ENCODE data around the gene LMO3. TPM values are rescaled to one million over a fixed set of nuclear protein-coding genes. Genes with fewer than 3 reads are reported as not detected.

Gene LMO3
- total and polyA plus RNA-seq, 3 donors from 2014 or later = 1.8 to 2.3 (median 2.0) TPM

DNA sequence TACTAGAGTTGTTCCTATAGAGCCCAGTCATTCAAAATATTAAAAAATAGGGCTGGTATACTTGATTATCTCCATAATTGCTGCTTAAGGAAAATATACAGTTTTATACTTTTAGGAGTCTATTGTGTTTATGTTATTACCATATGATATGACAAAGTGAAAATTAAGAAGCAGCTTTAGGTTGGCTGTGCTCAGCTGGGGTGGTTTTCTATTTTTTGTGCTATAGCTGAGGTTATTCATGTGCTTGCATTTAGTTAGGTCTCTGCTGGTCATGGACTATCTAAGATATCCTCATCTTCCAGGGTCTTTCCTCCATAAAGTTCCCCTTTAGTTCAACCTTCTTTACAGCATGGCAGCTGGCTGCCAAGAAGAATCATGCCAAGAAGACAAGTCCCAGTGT is 13.6 kb upstream of the LMO3 start:
- Histone ChIP-seq H3K4me1 (no peaks in the 10 kb centered on the region), H3K9me3 (no peaks in the 10 kb centered on the region), H3K27ac (no peak overlapping the region), H3K4me3 (no peak overlapping the region), H3K27me3 (no peaks in the 10 kb centered on the region), H3K36me3 (ENCODE audit: low read depth, missing control alignments) (no peaks in the 10 kb centered on the region)
- intact Hi-C loops (cut with DNase I; ENCODE audit: low total_unique reads) = no loop called here
- no peak for DNase-seq
- TF ChIP-seq, protein P1, sequence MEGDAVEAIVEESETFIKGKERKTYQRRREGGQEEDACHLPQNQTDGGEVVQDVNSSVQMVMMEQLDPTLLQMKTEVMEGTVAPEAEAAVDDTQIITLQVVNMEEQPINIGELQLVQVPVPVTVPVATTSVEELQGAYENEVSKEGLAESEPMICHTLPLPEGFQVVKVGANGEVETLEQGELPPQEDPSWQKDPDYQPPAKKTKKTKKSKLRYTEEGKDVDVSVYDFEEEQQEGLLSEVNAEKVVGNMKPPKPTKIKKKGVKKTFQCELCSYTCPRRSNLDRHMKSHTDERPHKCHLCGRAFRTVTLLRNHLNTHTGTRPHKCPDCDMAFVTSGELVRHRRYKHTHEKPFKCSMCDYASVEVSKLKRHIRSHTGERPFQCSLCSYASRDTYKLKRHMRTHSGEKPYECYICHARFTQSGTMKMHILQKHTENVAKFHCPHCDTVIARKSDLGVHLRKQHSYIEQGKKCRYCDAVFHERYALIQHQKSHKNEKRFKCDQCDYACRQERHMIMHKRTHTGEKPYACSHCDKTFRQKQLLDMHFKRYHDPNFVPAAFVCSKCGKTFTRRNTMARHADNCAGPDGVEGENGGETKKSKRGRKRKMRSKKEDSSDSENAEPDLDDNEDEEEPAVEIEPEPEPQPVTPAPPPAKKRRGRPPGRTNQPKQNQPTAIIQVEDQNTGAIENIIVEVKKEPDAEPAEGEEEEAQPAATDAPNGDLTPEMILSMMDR (IDR thresholded peaks at IDR 0.05) = no peak
- no peak for TF ChIP-seq POLR2A (IDR thresholded peaks at IDR 0.05)

DNA sequence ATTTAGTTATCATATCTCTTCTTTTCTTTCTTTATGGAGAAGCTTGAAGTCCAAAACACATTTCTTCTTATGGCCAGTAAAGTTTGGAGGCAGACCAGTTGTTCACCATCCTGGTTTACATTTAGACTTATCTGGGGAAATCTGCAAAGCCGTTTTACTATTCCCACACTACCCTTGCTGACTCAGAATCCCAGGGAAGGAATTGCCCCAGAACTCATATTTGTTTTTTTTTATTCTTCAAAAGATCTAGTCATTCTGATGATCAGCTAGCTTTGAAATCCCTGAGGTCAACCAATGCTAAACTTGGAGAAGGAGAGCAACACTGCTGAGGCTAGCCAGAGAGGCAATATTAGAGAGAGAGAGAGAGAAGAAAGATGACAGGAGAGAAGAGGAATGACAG is 12.3 kb upstream of the LMO3 start:
- Histone ChIP-seq H3K4me1 (no peaks in the 10 kb centered on the region), H3K9me3 (no peaks in the 10 kb centered on the region), H3K27ac (no peak overlapping the region), H3K4me3 (no peak overlapping the region), H3K36me3 (ENCODE audit: low read depth, missing control alignments) (no peaks in the 10 kb centered on the region), H3K27me3 (no peaks in the 10 kb centered on the region)
- intact Hi-C loops (cut with DNase I; ENCODE audit: low total_unique reads) = no loop called here
- 81 to 83% methylated on average over 1 of the region's 1 CpG for WGBS, 2 donors
- no peak for TF ChIP-seq POLR2A (IDR thresholded peaks at IDR 0.05)
- no peak for DNase-seq

DNA sequence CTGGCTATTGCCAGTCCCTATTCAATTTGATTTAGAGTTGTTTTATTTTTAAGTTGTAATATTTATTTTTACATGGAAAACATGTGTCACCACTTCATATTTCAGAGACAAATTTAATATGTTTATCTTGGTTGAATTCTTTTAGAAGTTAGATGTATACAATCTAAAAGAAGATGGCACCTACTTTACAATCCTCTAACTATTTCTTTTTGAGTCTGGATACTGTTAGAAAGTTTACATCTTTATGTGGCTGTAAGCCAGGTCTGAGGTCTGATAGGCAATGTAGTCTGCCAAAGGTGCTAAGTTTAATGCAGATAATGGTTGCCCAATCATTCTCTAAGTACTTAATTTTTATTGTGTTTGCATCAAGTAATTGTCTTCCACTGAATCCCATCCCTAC is 7.2 kb upstream of the LMO3 start:
- H3K4me3 ChIP-seq = no peak overlapping the region
- no peaks in the 10 kb centered on the region for H3K4me1 ChIP-seq
- TF ChIP-seq POLR2A (IDR thresholded peaks at IDR 0.05) = no peak
- TF ChIP-seq, protein P1 (IDR thresholded peaks at IDR 0.05) = no peak
- H3K27ac ChIP-seq = no peak overlapping the region
- no peaks in the 10 kb centered on the region for H3K36me3 ChIP-seq (ENCODE audit: low read depth, missing control alignments)
- H3K9me3 ChIP-seq = no peaks in the 10 kb centered on the region
- intact Hi-C loops (cut with DNase I; ENCODE audit: low total_unique reads) = no loop called here
- no peaks in the 10 kb centered on the region for H3K27me3 ChIP-seq
- no peak for DNase-seq

DNA sequence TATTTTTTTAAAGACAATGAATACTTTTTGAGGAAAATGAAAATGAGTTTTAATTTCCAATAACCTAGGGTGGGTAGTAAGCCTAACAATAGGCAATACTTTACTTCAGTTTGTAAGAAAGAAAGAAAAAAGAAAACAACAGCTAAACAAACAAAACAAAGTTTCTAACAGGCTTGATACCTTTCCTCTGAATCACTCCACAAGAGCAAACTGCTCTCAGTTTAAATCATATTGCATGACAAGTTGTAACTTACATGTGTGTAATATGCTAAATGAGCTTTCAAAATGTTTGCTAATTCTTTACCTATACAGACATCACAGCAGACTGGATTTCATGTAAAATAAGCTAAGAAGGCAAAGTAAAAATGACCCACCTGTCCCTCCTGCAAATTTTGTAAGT is 6.7 kb upstream of the LMO3 start:
- Histone ChIP-seq H3K4me3 (no peak overlapping the region), H3K36me3 (ENCODE audit: low read depth, missing control alignments) (no peaks in the 10 kb centered on the region), H3K4me1 (no peaks in the 10 kb centered on the region), H3K27me3 (no peaks in the 10 kb centered on the region), H3K9me3 (no peaks in the 10 kb centered on the region), H3K27ac (no peak overlapping the region)
- intact Hi-C loops (cut with DNase I; ENCODE audit: low total_unique reads) = no loop called here
- no peak for TF ChIP-seq POLR2A (IDR thresholded peaks at IDR 0.05)
- TF ChIP-seq, protein P1 (IDR thresholded peaks at IDR 0.05) = no peak
- DNase-seq = no peak

DNA sequence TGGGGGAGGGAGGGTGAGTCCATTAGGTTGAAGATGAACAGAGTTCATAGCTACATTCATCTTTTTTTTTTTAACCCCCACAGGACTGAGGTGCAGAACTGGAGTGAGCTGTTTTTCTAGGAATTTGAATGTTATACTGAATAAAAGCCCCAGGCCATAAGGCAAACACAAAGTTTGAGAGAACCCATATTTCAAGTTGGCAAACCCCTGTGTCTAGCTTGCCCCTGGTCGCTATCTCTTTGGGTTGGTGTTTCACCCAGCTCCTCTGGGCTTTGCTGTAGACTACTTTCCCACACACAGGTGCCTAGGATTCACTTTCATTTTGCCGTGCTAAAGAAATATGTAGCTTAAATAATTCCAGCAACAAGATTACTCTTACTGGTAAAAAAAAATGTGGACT is 5.2 kb upstream of the LMO3 start:
- Histone ChIP-seq H3K36me3 (ENCODE audit: low read depth, missing control alignments) (no peaks in the 10 kb centered on the region), H3K4me1 (no peaks in the 10 kb centered on the region), H3K27ac (no peak overlapping the region), H3K4me3 (no peak overlapping the region), H3K9me3 (no peaks in the 10 kb centered on the region), H3K27me3 (no peaks in the 10 kb centered on the region)
- TF ChIP-seq, protein P1 (IDR thresholded peaks at IDR 0.05) = no peak
- no peak for TF ChIP-seq POLR2A (IDR thresholded peaks at IDR 0.05)
- 65 to 68% methylated on average over 2 of the region's 2 CpGs for WGBS, 2 donors
- intact Hi-C loops (cut with DNase I; ENCODE audit: low total_unique reads) = no loop called here
- no peak for DNase-seq
